Neural cell (in vitro differentiated cells): ENCODE measurements around the gene EPOP.

Experiments used
- EZH2 ChIP-seq: fragments of 200-600, 300-800 bp; shearing (Covaris generic), sonication (generic); IDR thresholded peaks from 2 replicates; pipeline ENCODE4 v1.6.1; 2014; ENCODE audit warnings: antibody characterized with exemption, low read length, borderline replicate concordance, mild to moderate bottlenecking; ENCODE audit not compliant: insufficient read depth, poor library complexity, severe bottlenecking
- TAF1 ChIP-seq: IDR thresholded peaks from 2 replicates; pipeline ENCODE4 v1.6.1; 2012; ENCODE audit warnings: low read depth
- TF ChIP-seq, protein P1 (sequence below): fragments of 450-650 bp; IDR thresholded peaks from 2 replicates; pipeline ENCODE4 v1.5.1; 2014; ENCODE audit warnings: antibody characterized with exemption, mild to moderate bottlenecking, moderate library complexity; ENCODE audit not compliant: poor library complexity, severe bottlenecking

DNA sequence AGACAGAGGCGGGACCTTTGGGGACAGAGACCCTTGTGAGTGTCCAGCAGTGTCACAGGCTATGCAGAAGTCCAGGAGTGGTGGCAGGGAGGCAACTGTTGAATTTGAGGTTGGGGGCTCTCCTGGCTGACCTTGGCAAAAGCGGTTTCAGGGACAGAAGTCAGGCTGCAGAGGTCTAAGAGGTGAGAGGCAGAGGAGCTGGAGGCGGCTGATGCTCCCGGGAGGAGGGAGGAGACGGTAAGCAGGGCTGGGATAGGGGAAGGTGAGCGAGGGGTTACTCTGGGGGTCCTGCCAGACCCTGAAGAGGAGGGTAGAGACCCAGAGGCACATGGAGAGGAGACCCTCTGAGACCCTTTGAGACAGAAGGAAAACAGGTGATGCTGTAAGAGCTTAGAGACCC lies 5.2 kb downstream of the EPOP start:
- TF ChIP-seq TAF1, result no peak
- no peak for TF ChIP-seq EZH2
- TF ChIP-seq, protein P1, sequence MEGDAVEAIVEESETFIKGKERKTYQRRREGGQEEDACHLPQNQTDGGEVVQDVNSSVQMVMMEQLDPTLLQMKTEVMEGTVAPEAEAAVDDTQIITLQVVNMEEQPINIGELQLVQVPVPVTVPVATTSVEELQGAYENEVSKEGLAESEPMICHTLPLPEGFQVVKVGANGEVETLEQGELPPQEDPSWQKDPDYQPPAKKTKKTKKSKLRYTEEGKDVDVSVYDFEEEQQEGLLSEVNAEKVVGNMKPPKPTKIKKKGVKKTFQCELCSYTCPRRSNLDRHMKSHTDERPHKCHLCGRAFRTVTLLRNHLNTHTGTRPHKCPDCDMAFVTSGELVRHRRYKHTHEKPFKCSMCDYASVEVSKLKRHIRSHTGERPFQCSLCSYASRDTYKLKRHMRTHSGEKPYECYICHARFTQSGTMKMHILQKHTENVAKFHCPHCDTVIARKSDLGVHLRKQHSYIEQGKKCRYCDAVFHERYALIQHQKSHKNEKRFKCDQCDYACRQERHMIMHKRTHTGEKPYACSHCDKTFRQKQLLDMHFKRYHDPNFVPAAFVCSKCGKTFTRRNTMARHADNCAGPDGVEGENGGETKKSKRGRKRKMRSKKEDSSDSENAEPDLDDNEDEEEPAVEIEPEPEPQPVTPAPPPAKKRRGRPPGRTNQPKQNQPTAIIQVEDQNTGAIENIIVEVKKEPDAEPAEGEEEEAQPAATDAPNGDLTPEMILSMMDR, result no peak
